NCI-H1092 treated with DMSO at 0.1 percent for 48 hours (cell line): ENCODE measurements around the gene ADNP.

Experiments
- DNase-seq: peaks from one replicate; lab custom pipeline; 2025; lab: John Stamatoyannopoulos, UW

The ADNP gene

GRCh38 chr20:50848341-50848808 is 82.9 kb downstream of the ADNP start:
- peak; percentile 8 for DNase-seq

GRCh38 chr20:50845566-50846215 is 85.5 kb downstream of the ADNP start:
- no peak for DNase-seq

GRCh38 chr20:50844430-50845100 is 86.7 kb downstream of the ADNP start:
- DNase-seq: no peak

- DNase-seq: no peak
Measured at GRCh38 chr20:50843331-50844276, 87.6 kb downstream of the ADNP start.

GRCh38 chr20:50842821-50843220 is 88.4 kb downstream of the ADNP start:
- DNase-seq: no peak
